HepG2 (cell line): ENCODE results near the gene DHRS4L2. TPM values are rescaled to one million over a fixed set of nuclear protein-coding genes. Genes with fewer than 3 reads are reported as not detected.

Experiments
- ATF1 ChIP-seq: IDR thresholded peaks from 2 replicates; pipeline ENCODE4 v1.6.1; 2016; ENCODE audit warnings: mild to moderate bottlenecking, control low read depth
- CENPX ChIP-seq: sonication (generic); formaldehyde crosslinking; IDR thresholded peaks from 2 replicates; pipeline ENCODE4 v1.9.0; 2021; ENCODE audit warnings: mild to moderate bottlenecking, missing genetic modification reagents, moderate library complexity
- EEA1 ChIP-seq: sonication (generic); formaldehyde crosslinking; IDR thresholded peaks from 2 replicates; pipeline ENCODE4 v1.5.1; 2020; ENCODE audit warnings: mild to moderate bottlenecking, missing genetic modification reagents, borderline replicate concordance
- ERF ChIP-seq: IDR thresholded peaks from 2 replicates; pipeline ENCODE4 v1.6.1; 2018; ENCODE audit warnings: missing biosample characterization, missing genetic modification reagents
- GATAD1 ChIP-seq: IDR thresholded peaks from 2 replicates; pipeline ENCODE4 v1.6.1; 2016; ENCODE audit warnings: missing genetic modification reagents, missing compliant biosample characterization
- KLF13 ChIP-seq: sonication (generic); formaldehyde crosslinking; IDR thresholded peaks from 2 replicates; pipeline ENCODE4 v1.4.0; 2020; ENCODE audit warnings: mild to moderate bottlenecking, missing genetic modification reagents
- PAX8 ChIP-seq: sonication (generic); formaldehyde crosslinking; IDR thresholded peaks from 2 replicates; pipeline ENCODE4 v1.8.0; 2022; ENCODE audit warnings: mild to moderate bottlenecking, missing genetic modification reagents, borderline replicate concordance
- PPARG ChIP-seq: conservative IDR thresholded peaks from 2 replicates; pipeline ENCODE4 v1.6.1; 2016; ENCODE audit warnings: missing biosample characterization, missing genetic modification reagents
- SUZ12 ChIP-seq: fragments of 150-350 bp; IDR thresholded peaks from 2 replicates; pipeline ENCODE4 v1.6.1; 2014; ENCODE audit warnings: low read depth, low read length
- TOPORS ChIP-seq: sonication (generic); formaldehyde crosslinking; IDR thresholded peaks from 2 replicates; pipeline ENCODE4 v1.8.0; 2023; ENCODE audit warnings: mild to moderate bottlenecking, missing genetic modification reagents
- ZNF672 ChIP-seq: sonication (generic); formaldehyde crosslinking; IDR thresholded peaks from 2 replicates; pipeline ENCODE4 v1.8.1; 2022; ENCODE audit warnings: missing genetic modification reagents
- ZNF75D ChIP-seq: sonication (generic); formaldehyde crosslinking; IDR thresholded peaks from 2 replicates; pipeline ENCODE4 v1.8.1; 2023; ENCODE audit warnings: missing genetic modification reagents, mild to moderate bottlenecking, borderline replicate concordance
- ZNF781 ChIP-seq: sonication (generic); formaldehyde crosslinking; IDR thresholded peaks from 2 replicates; pipeline ENCODE4 v1.5.1; 2020; ENCODE audit warnings: borderline replicate concordance, mild to moderate bottlenecking, missing genetic modification reagents; ENCODE audit errors: not compliant biosample characterization
- polyA plus RNA-seq, 8 experiments: library from polyadenylated mRNA; depleted of rRNA in 3 of 8; stranded (reverse) in 7 of 8; unstranded in 1 of 8; fragments of >200 nt; fragmentation: Illumina TruSeq in 4 of 8; extraction: Trizol in 4 of 8; gene quantifications; 2 replicates each; pipeline versions ENCODE4 v1.2.1 to v1.2.3, GENCODE V29; 2011 to 2016; ENCODE audit warnings: low read depth in 4 of 8, missing spikeins in 1 of 8, mixed read lengths in 1 of 8; ENCODE audit not compliant: insufficient read depth in 1 of 8
- total RNA-seq, 5 experiments: library from RNA; depleted of rRNA; stranded (reverse); fragments of >200 nt; fragmentation: Illumina TruSeq; extraction: Trizol; gene quantifications; 2 replicates each; pipeline ENCODE4 v1.2.3, GENCODE V29; 2016; ENCODE audit warnings: low read depth in 1 of 5
- TF ChIP-seq, protein P1 (sequence below): sonication (generic); formaldehyde crosslinking; IDR thresholded peaks from 2 replicates; pipeline ENCODE4 v1.4.0; 2020; ENCODE audit warnings: mild to moderate bottlenecking, missing genetic modification reagents
- TF ChIP-seq, protein P2 (sequence below): sonication (generic); formaldehyde crosslinking; IDR thresholded peaks from 2 replicates; pipeline ENCODE4 v1.5.0; 2020; ENCODE audit warnings: mild to moderate bottlenecking, missing genetic modification reagents
- TF ChIP-seq, protein P3 (sequence below): IDR thresholded peaks from 2 replicates; pipeline ENCODE4 v1.6.1; 2012; ENCODE audit warnings: low read length, improper control_type of control experiment
- TF ChIP-seq, protein P4 (sequence below): sonication (generic); formaldehyde crosslinking; IDR thresholded peaks from 2 replicates; pipeline ENCODE4 v1.5.0; 2020; ENCODE audit warnings: mild to moderate bottlenecking, missing genetic modification reagents

Gene DHRS4L2
- total and polyA plus RNA-seq, 2 of the 13 experiments (the other 11 are each of a cell fraction or from before 2014, with no cell fraction given) = 24.7 to 38.2 TPM

DNA sequence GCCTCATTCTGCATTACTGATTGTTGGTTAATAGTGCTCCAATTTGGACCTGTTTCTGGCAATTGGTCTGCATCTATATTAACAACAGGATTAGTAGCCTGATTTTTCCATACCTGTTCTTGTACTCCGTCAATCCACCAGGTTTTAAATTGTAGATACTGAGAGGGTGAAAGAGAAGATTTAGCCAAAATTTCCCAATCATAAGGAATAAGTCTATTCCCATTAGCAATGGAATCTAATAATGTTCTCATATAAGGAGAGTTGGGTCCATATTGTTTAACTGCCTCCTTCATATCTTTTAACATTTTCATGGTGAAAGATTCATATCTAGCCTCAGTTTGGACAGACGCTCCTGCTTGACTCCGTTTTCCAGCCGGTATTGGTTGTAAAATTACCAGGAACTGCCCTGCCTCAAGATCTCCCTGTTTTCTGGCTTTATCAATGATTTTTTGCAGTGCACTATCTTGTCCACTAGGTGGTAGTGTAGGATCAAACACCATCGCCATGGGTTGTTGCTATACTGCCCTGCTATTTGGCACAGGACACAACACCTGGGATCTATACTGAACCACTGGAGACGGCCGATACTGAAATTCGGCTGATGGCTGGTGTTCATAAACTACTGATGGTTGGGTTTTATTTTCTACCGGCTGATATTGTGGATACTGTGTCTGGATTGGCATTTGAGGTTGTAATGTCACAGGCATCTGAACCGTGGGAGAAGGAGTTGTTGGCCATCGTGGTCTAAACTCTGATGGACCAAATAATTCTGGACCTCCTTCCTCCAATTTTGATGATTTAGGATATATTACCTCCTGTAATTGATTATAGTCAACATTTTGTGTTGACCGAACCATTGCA lies 25.2 kb downstream of the DHRS4L2 start (continued):
- peak; percentile 78 for TF ChIP-seq PPARG (CRISPR knock-in tag)
- no peak for TF ChIP-seq ZNF75D (CRISPR knock-in tag)
- no peak for TF ChIP-seq KLF13 (CRISPR knock-in tag)
- TF ChIP-seq, protein P1, sequence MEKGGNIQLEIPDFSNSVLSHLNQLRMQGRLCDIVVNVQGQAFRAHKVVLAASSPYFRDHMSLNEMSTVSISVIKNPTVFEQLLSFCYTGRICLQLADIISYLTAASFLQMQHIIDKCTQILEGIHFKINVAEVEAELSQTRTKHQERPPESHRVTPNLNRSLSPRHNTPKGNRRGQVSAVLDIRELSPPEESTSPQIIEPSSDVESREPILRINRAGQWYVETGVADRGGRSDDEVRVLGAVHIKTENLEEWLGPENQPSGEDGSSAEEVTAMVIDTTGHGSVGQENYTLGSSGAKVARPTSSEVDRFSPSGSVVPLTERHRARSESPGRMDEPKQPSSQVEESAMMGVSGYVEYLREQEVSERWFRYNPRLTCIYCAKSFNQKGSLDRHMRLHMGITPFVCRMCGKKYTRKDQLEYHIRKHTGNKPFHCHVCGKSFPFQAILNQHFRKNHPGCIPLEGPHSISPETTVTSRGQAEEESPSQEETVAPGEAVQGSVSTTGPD = no peak
- TF ChIP-seq ZNF672 (CRISPR knock-in tag) = no peak; the same call in 1 of the 2 replicates
- TF ChIP-seq GATAD1 (CRISPR knock-in tag) = peak; percentile 70
- TF ChIP-seq TOPORS (CRISPR knock-in tag) = no peak
- no peak for TF ChIP-seq EEA1
- TF ChIP-seq, protein P2, sequence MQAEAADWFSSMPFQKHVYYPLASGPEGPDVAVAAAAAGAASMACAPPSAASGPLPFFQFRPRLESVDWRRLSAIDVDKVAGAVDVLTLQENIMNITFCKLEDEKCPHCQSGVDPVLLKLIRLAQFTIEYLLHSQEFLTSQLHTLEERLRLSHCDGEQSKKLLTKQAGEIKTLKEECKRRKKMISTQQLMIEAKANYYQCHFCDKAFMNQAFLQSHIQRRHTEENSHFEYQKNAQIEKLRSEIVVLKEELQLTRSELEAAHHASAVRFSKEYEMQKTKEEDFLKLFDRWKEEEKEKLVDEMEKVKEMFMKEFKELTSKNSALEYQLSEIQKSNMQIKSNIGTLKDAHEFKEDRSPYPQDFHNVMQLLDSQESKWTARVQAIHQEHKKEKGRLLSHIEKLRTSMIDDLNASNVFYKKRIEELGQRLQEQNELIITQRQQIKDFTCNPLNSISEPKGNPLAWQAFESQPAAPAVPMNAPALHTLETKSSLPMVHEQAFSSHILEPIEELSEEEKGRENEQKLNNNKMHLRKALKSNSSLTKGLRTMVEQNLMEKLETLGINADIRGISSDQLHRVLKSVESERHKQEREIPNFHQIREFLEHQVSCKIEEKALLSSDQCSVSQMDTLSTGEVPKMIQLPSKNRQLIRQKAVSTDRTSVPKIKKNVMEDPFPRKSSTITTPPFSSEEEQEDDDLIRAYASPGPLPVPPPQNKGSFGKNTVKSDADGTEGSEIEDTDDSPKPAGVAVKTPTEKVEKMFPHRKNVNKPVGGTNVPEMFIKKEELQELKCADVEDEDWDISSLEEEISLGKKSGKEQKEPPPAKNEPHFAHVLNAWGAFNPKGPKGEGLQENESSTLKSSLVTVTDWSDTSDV = no peak
- TF ChIP-seq ATF1 (CRISPR knock-in tag) = no peak
- no peak for TF ChIP-seq SUZ12
- TF ChIP-seq ZNF781 = peak; percentile 51
- TF ChIP-seq CENPX (CRISPR knock-in tag) = no peak
- no peak for TF ChIP-seq PAX8 (CRISPR knock-in tag)
- TF ChIP-seq, protein P3, sequence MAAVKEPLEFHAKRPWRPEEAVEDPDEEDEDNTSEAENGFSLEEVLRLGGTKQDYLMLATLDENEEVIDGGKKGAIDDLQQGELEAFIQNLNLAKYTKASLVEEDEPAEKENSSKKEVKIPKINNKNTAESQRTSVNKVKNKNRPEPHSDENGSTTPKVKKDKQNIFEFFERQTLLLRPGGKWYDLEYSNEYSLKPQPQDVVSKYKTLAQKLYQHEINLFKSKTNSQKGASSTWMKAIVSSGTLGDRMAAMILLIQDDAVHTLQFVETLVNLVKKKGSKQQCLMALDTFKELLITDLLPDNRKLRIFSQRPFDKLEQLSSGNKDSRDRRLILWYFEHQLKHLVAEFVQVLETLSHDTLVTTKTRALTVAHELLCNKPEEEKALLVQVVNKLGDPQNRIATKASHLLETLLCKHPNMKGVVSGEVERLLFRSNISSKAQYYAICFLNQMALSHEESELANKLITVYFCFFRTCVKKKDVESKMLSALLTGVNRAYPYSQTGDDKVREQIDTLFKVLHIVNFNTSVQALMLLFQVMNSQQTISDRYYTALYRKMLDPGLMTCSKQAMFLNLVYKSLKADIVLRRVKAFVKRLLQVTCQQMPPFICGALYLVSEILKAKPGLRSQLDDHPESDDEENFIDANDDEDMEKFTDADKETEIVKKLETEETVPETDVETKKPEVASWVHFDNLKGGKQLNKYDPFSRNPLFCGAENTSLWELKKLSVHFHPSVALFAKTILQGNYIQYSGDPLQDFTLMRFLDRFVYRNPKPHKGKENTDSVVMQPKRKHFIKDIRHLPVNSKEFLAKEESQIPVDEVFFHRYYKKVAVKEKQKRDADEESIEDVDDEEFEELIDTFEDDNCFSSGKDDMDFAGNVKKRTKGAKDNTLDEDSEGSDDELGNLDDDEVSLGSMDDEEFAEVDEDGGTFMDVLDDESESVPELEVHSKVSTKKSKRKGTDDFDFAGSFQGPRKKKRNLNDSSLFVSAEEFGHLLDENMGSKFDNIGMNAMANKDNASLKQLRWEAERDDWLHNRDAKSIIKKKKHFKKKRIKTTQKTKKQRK = no peak
- TF ChIP-seq, protein P4, sequence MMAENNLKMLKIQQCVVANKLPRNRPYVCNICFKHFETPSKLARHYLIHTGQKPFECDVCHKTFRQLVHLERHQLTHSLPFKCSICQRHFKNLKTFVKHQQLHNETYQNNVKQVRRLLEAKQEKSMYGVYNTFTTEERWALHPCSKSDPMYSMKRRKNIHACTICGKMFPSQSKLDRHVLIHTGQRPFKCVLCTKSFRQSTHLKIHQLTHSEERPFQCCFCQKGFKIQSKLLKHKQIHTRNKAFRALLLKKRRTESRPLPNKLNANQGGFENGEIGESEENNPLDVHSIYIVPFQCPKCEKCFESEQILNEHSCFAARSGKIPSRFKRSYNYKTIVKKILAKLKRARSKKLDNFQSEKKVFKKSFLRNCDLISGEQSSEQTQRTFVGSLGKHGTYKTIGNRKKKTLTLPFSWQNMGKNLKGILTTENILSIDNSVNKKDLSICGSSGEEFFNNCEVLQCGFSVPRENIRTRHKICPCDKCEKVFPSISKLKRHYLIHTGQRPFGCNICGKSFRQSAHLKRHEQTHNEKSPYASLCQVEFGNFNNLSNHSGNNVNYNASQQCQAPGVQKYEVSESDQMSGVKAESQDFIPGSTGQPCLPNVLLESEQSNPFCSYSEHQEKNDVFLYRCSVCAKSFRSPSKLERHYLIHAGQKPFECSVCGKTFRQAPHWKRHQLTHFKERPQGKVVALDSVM (CRISPR knock-in tag) = no peak
- TF ChIP-seq ERF (CRISPR knock-in tag) = peak; percentile 85
